SHP77 (cell line): ENCODE data around the gene CNKSR3.

Experiments used
- DNase-seq, 2 experiments: peaks; one replicate each; lab custom pipeline; 2025; lab: John Stamatoyannopoulos, UW

The CNKSR3 gene

DNA sequence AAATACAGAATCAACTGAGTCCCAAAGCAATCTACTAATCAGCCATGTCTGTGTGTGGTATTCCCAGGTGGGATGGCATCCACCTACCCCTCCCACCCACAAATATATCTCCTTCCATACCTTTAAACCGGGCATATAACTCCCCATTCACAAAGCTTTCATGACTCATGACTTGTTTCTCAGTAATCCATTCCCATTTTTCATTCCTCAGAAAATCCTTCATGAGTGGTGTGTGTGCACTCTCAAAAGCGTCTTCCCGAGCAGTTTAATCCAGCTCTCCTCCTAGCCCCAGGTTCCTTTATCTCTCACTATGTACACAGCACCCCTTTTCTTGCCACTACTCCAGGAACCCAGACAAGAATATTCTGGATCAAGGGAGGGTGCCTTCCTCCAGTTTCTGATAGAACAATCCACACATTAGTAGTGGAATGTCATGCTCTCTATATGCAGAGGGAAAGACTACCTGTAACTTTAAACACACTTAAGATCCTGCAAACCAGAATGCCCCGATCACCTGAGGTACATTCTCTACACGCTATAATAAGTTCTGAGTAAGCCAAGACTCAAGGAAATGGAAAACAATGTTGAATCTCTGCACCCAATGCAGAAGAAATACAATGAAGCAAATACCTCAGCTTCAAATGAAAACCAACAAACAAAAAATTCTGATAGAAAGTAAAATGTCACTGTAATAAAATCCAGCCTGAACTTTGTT lies 98.2 kb downstream of the CNKSR3 start:
- no peak for DNase-seq

DNA sequence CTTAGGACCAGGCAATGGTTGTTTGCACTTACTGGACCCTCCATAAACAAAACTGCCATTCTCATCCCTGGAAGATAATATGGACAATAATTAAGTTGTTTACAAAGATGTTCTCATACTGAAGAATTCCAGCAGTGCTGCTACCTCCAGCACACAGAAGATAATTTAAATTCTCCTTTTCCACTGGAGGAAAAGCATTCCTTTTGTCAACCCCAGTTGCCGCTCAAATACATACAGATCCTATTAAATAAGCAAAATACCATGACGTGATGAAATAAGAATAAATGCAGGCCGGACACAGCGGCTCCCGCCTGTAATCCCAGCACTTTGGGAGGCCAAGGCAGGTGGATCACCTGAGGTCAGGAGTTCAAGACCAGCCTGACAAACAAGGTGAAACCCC lies 99.4 kb downstream of the CNKSR3 start:
- no peak for DNase-seq

DNA sequence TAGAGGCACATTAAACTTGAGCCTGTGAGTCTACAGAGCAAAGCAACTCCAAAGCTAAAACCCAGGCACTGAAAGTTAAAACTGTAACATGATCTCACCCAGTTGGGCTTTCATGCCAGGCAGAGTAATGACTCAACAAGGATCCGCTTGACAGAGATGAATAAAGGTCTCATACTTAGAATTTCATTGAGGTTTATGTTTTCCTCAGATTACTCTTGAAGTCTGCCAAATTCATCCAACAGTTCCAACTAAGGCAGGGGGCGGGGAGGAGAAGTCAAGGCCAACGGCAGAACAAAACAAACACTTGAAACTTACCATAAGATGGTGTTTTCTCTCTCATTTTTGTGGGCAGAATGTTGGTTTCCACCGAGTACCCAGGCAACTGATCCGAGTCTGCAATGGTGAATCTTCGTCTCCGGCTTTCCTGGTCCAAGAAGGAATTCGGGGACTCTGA lies 99.8 kb downstream of the CNKSR3 start:
- DNase-seq = no peak

DNA sequence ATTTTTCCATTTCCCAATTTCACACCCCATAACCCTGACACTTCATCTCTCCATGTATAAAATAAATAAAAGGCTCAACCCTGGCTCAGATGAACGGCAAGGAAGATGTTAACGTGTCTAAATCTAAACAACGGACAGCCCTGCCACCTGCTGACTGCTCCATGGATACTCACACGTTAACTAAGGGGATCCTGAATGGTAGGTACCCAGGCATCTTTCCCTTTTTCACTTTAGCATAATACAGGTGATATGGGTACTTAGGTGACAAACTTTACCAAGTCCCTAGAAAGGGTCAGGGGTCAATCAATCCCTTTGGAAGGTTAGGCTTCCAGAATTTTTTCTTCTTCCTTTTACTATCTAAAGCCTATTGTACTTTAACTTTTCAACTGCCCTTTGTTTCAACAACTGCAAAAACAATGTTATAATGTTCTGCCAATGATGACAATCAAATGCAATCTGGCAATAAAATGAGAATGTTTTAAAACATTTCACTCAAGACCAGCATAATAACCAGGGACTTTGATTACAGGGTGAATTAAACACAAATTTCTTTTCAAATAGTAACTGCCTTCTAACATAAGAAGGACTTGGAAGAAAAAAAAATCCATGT lies 101.5 kb downstream of the CNKSR3 start:
- no peak for DNase-seq

DNA sequence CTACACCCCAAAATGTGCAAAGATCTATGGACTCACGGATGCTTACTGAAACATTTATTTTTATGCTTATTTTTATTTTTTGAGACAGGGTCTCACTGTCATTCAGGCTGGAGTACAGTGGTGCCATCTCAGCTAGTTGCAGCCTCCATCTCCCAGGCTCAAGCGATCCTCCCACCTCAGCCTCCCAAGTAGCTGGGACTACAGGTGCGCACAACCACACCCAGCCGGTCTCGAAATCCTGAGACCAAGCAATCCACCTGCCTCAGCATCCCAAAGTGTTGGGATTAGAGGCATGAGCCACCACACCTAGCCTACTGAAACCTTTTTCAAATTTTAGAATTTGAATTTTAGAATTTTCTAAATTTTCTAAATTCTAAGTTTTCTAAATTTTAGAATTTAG lies 103.0 kb downstream of the CNKSR3 start:
- no peak for DNase-seq

DNA sequence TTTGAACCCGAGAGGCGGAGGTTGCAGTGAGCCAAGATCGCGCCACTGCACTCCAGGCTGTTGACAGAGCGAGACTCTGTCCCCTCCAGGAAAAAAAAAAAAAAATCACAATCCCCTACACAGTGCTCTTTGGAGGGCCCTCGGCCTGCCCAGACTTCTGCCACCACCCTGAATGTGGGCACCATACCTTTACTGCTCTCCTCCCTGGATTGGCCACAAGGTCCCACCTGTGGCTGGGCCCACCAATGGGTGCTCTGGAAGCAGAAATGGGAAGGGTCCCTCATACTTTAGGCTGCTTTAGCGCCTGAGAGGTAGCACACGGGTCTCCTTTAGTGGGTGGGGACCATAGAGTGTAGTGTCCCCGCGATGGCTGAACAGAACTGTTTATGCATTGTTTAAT lies 103.6 kb downstream of the CNKSR3 start:
- no peak for DNase-seq

DNA sequence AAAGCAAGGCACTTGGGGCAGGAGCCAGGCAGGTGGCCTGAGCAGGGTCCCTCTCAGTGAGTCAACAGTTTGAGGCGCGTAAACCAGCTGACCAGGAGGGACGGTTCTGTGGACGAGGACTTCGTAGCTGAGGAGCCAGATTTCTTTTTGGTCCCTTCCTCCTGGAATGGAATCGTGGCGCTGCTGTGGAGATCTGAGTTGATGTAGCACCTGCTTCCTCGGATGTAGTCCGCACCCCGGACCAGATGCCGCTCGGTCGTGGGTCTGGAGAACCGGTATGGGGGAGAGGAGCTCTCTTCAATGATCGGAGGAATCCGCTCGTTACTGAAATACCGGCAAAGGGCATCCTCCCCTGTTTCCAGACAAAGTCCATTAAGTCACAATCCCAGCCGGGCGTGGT lies 104.2 kb downstream of the CNKSR3 start:
- DNase-seq = no peak

DNA sequence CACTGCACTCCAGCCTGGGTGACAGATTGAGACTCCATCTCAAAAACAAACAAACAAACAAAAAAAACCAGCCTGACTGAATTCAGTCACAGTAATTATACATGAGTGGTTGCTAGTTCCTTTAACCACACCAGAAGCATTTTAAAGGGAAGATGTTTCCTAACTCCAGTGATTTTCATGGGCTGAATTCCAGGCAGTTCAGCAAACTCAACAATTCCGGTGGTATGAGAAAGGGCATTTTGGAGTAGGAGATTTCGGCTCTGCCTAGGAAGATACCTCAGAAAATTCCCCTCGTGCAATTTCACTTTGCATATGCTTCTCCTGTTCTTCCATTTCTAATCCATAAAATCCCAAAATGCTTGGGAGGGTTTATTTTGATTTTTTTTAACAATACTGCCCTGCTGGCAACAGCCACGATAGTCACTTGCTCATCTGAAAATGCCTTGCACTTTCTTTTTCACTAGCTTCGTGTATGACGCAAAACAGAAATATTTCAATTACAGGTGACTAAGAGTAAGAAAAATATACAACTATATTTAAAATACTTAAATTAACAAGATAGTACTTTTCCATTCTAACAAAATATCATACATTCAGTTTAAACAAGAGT lies 105.6 kb downstream of the CNKSR3 start:
- no peak for DNase-seq

DNA sequence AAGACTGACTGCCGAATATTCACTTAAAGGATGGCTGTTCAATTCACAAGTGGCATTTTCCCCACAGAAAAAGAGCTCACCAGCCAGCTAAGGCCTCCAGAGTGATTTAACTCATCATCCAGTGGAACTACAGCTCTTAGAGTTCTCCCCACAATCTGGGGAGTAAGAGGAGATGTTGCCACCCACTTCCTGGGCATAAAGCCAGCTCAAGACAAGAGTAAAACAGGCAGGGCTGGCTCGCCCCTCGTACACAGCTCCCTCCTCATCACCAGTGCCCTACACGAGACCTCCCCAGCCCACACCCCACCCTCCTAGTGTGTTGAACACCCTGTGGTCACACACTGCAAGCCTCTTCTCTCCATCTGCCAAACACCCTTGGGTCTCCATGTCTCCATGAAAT lies 106.7 kb downstream of the CNKSR3 start:
- DNase-seq = no peak

DNA sequence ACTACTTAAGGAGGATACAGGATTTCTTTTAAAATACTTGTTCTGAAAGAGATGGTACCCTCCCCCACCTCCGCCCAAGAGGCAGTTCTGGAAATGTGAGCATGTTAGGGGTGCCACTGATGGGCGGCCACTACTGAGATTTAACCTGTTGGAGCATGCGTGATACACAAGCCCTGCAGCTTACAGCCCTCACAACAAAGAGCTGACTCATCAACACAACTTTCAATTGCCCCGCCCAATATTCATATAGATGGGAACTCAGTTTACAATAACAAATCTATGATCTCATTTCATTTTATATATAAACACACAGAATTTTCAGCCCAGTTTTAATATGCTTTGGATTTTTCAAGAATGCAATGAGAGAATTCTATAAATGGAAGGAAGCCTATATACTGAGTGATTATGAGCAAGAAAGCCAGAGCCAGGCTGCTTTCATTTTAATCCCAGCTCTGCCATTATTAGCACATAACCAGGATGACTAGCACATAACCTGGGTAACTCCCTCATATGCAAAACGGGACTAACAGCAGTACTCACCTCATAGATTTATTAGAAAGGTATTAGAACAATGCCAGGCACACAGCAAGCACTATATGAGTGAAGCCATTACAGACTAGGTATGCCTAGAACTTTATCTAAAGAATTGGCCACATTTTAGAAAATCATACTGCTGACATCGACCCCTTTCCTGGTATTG lies 108.3 kb downstream of the CNKSR3 start:
- no peak for DNase-seq

DNA sequence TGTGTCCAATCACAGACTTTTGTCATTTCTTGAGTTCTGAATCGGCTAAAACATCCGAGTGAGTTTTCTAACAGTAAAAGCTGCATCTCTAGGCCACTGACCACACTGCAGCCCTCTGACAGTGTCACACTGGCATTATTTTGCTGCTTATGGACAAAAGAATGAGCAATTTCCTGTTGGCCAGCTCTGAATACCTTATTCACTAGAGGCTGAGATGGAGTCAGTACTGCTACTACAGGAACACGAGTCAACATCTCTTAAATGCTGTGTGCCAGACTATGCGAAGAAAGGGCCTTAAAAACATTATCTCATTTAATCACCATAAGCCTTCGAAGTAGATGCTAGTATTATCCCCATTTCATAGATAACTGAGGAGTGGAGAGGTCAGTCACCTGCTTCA lies 111.4 kb downstream of the CNKSR3 start:
- DNase-seq = no peak

DNA sequence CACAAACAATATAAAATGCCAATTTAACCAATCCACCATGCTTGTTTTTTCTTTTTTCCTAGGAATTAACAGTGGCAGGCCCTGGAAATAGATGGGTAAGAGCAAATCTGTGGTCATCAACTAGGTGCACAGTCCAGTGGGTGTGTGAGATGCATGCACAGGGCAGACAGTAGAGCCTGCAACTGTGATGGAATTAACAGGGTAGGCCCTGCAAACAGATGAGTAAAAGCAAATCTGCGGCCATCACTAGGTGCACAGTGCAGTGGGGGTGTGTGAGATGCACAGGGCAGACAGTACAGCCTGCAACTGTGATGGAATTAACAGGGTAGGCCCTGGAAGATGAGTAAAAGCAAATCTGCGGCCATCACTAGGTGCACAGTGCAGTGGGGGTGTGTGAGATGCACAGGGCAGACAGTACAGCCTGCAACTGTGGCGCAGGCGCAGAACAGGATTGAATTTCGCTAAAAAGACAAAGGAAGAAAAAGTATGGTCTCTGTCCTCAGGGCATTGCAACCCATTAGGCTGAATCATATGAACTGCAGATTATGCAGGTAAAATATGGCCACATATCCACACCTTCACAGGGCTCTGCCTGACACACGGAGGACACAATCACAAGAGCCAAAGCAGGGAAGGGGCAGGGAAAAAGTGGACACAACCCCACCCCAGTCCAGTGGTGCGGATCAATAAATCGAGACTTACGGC lies 112.8 kb downstream of the CNKSR3 start:
- DNase-seq = no peak

DNA sequence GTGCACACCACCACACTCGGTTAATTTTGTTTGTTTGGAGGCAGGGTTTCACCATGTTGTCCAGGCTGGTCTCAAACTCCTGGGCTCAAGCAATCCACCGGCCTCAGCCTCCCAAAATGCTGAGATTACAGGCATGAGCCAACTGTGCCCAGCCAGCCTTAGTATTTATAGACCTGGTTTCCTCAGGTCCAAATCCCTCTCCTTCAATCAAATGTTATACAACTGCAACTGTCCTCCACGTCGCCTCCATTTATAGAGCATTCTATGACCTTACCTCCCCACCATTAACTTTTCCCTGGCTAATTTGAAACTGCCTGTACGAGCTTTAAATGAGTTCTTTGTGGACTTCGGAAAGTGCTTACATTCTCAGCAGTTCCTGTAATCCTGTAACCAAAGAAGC lies 114.6 kb downstream of the CNKSR3 start:
- DNase-seq = no peak

DNA sequence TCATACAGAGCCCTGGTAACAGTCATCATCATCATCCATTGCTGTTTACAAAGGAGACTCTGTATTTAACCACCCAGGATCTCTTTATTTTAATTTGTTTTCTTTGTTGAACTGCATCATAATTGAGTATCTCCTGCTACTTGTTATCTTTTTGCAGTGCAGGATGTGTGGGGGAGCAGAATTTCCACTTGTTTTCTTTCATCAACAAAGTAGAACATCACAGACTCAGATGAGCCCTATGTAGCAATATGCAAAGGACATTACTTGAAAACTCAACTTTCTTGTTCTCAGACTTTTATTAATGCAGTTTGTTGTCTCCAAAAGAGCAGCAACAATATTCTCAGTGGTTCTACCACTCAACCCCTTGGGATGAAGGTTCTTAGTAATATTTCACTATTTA lies 115.2 kb downstream of the CNKSR3 start:
- DNase-seq = no peak

DNA sequence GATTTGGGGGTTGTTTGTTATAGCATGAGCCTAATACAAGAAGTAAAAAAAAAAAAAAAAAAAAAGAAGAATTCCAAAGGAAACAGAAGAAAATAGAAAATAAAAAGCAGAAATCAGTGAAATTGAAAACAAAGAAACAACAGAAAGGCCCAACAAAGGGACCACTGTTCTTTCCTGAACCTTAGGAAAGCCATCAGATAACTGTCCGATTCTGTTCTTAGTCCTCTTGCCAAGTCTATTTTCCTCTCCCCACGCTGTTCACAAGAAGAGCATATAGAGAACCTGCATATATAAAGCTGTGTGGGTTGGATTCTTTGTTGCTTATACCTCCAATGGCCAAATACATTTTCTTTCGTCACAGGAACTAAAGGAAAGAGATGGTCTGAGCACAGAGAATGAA lies 115.9 kb downstream of the CNKSR3 start:
- no peak for DNase-seq

DNA sequence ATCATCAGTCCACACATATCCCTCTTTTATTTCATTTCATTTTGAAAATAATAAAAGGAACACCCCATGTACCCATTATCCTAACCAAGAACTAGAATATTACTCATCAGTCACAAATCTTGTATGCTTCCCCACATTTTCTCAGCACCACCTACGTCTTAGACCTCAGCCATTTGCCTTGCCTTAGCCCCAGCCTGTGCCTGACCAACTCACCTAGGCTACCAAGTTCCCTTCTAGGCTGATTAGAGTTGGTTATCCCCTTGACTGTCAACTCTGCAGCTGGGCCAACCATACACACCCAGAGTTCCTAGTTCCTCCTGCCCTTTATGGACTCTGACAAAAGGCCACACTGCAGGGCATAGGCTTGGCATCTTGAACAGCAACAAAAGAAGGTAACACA lies 120.5 kb downstream of the CNKSR3 start:
- no peak for DNase-seq

DNA sequence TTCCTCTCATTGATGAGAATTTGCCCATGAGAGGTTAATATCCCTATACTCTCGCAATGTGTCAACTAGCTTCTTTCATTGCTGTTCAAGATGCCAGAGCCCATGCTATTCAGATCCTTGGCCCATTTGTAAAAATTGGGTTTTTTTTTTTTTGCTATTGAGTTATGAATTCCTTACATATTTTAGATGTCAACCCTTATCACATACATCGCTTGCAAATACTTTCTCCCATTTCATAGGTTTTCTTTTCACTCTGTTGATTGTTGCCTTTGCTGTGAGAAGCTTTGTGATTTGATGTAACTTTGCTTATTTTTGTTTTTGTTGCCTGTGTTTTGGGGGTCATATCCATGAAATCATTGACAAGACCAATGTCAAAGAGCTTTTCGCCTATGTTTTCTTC lies 121.7 kb downstream of the CNKSR3 start:
- no peak for DNase-seq

DNA sequence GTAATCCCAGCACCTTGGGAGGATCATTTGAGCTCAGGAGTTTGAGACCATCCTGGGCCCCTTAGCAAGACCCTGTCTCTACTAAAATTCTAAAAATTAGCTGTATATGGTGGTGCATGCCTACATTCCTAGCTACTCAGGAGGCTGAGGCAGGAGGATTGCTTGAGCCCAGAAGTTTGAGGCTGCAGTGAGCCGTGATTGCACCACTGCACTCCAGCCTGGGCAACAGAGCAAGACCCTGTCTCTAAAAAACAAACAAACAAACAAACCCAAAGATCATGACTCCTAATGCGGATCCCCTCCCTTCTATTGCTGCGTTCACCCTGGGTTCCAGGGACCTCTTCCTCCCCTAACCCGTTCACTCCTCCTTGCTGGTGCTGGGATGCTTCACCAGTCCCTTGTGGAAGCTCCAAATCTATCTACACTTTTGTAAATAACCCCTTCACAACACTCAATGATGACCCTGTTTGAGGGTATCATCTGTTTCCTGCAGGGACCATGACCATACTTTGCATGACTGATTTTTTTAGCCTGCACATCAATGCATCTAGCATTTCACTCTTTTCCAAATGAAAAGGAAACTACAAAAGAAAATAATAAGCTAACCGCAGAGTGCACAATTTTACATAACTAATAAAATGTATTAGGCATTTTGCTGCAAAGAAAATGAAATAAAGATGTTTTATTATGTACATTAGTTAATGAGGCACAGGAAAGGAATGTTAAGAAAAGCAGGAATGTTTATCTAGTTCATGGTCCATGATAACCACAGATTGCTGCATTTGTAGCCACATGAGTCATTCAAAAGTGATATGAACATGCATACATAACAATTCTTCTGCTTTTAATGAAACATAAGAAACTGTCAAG lies 123.4 kb downstream of the CNKSR3 start:
- no peak for DNase-seq

DNA sequence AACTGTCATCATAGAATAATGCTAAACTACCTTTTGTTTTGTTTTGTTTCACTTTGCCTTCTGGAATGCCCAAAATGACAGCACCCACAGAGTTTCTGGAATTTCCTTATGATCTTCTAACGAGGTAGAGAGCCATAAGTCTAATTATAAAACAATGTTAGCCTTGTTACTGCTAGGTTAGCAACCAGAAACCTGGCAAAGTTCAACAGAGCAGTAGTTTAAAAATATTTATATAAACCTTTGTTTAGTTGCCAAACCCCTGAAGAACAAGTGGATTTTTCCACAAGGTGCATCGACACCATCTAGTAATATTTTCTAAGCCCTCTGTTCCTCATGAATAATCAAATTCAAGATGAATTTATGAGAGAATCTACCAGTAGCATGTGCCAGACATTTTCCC lies 126.3 kb downstream of the CNKSR3 start:
- no peak for DNase-seq

DNA sequence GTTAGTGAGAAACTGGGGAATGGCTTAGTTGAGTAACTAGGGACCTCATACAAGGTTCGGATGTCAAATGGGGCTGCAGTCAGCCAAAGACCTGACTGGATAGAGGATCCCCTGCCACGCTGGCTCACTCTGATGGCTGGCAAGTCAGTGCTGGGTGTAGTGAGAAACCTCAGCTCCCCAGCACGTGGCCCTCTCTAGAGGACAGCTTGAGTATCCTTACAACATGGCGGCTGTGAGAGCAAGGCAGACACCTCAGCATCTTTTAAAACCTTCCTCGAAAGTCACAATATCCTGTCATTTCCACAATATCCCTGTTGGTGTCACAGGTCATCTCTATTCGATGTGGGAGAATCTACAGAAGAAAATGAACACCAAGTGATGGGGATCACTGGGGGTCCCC lies 127.2 kb downstream of the CNKSR3 start:
- no peak for DNase-seq

DNA sequence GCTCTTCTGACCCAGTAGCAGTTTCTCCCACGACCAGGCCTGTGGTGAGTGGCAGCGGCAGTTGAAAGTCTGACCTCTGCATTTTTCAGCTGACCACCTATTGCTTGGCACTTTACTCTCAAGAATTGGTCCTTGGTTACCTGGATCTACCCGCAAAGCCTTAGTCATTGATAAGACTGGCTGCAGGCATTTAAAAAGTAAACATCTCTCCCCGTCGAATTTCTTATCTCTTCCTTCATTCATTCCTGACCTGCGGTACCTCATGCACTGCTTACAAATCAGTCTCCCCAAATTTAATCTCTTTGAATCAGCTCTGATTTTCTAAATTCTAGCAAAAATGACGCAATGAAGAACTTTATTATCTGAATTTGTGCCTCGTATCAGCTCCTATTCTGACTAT lies 127.7 kb downstream of the CNKSR3 start:
- DNase-seq = no peak
